Liver (tissue), 9 donors: Measurements from ENCODE around the gene CDH23. TPM values are rescaled to one million over a fixed set of nuclear protein-coding genes. Genes with fewer than 3 reads are reported as not detected.

Experiments
- DNase-seq: peaks from one replicate; pipeline ENCODE4 v3.0.0-alpha.2; 2017; ENCODE audit warnings: low spot score
- H3K27ac ChIP-seq, 2 donors: one replicate each; pipeline ENCODE4 v1.7.0; 2013; ENCODE audit warnings: inconsistent platforms in 2 of 2, low read length in 2 of 2, control low read depth in 1 of 2, low read depth in 1 of 2, mild to moderate bottlenecking in 1 of 2
- H3K27me3 ChIP-seq, 4 donors: one replicate each; pipeline versions ENCODE4 v1.6.1 to v1.7.0; 2013; ENCODE audit warnings: low read length in 3 of 4, inconsistent platforms in 1 of 4, mild to moderate bottlenecking in 1 of 4, moderate library complexity in 1 of 4; ENCODE audit not compliant: control insufficient read depth in 4 of 4, insufficient read depth in 4 of 4
- H3K36me3 ChIP-seq, 4 donors: one replicate each; pipeline versions ENCODE4 v1.6.1 to v1.7.0; 2013; ENCODE audit warnings: low read length in 3 of 4, mild to moderate bottlenecking in 3 of 4, low read depth in 1 of 4, moderate library complexity in 1 of 4; ENCODE audit not compliant: control insufficient read depth in 4 of 4, insufficient read depth in 3 of 4
- H3K4me1 ChIP-seq, 4 donors: one replicate each; pipeline versions ENCODE4 v1.6.1 to v1.7.0; 2013; ENCODE audit warnings: low read length in 3 of 4, mild to moderate bottlenecking in 3 of 4, moderate library complexity in 1 of 4; ENCODE audit not compliant: control insufficient read depth in 4 of 4, insufficient read depth in 4 of 4
- H3K4me3 ChIP-seq, 3 donors: one replicate each; pipeline versions ENCODE4 v1.6.1 to v1.7.0; 2013; ENCODE audit warnings: low read length in 3 of 3, control low read depth in 1 of 3, low read depth in 1 of 3, mild to moderate bottlenecking in 1 of 3
- H3K9ac ChIP-seq, 2 donors: one replicate each; pipeline ENCODE4 v1.7.0; 2013; ENCODE audit warnings: low read length in 2 of 2, mild to moderate bottlenecking in 2 of 2, moderate library complexity in 2 of 2, control low read depth in 1 of 2, low read depth in 1 of 2
- H3K9me3 ChIP-seq, 4 donors: one replicate each; pipeline versions ENCODE4 v1.6.1 to v1.7.0; 2013; ENCODE audit warnings: low read length in 3 of 4; ENCODE audit not compliant: control insufficient read depth in 4 of 4
- ATF3 ChIP-seq: IDR thresholded peaks from 2 replicates; pipeline ENCODE4 v1.6.1; 2016; ENCODE audit warnings: antibody characterized with exemption
- CTCF ChIP-seq: fragments of 150-350 bp; IDR thresholded peaks from 2 replicates; pipeline ENCODE4 v1.5.1; 2017; ENCODE audit warnings: improper control_type of control experiment, low read depth, low read length; ENCODE audit not compliant: missing input control
- EGR1 ChIP-seq, 2 donors: IDR thresholded peaks; 2 replicates each; pipeline ENCODE4 v1.6.1; 2016 to 2018; ENCODE audit warnings: antibody characterized with exemption in 2 of 2, low read depth in 2 of 2
- FOXA1 ChIP-seq: IDR thresholded peaks from 2 replicates; pipeline ENCODE4 v1.6.1; 2016; ENCODE audit warnings: antibody characterized with exemption
- FOXA2 ChIP-seq: IDR thresholded peaks from 2 replicates; pipeline ENCODE4 v1.6.1; 2016; ENCODE audit warnings: antibody characterized with exemption
- GABPA ChIP-seq, 2 donors: IDR thresholded peaks in 1 of 2; conservative IDR thresholded peaks in 1 of 2; 2 replicates each; pipeline ENCODE4 v1.6.1; 2016; ENCODE audit warnings: antibody characterized with exemption in 2 of 2, mild to moderate bottlenecking in 1 of 2, moderate library complexity in 1 of 2
- HNF4A ChIP-seq, 2 donors: conservative IDR thresholded peaks; 2 replicates each; pipeline ENCODE4 v1.6.1; 2016; ENCODE audit warnings: antibody characterized with exemption in 2 of 2, mild to moderate bottlenecking in 2 of 2
- HNF4G ChIP-seq: IDR thresholded peaks from 2 replicates; pipeline ENCODE4 v1.6.1; 2016; ENCODE audit warnings: antibody characterized with exemption
- JUND ChIP-seq, 2 donors: IDR thresholded peaks; 2 replicates each; pipeline ENCODE4 v1.6.1; 2016; ENCODE audit warnings: antibody characterized with exemption in 2 of 2
- NR2F2 ChIP-seq: IDR thresholded peaks from 2 replicates; pipeline ENCODE4 v1.6.1; 2016; ENCODE audit warnings: antibody characterized with exemption
- RAD21 ChIP-seq, 2 donors: IDR thresholded peaks; 2 replicates each; pipeline ENCODE4 v1.6.1; 2016; ENCODE audit warnings: antibody characterized with exemption in 2 of 2, mild to moderate bottlenecking in 2 of 2
- RXRA ChIP-seq, 2 donors: IDR thresholded peaks; 2 replicates each; pipeline ENCODE4 v1.6.1; 2017 to 2018; ENCODE audit warnings: antibody characterized with exemption in 2 of 2, mild to moderate bottlenecking in 1 of 2
- SP1 ChIP-seq: IDR thresholded peaks from 2 replicates; pipeline ENCODE4 v1.6.1; 2018; ENCODE audit warnings: antibody characterized with exemption, mild to moderate bottlenecking
- TAF1 ChIP-seq: conservative IDR thresholded peaks from 2 replicates; pipeline ENCODE4 v1.6.1; 2016; ENCODE audit warnings: antibody characterized with exemption, mild to moderate bottlenecking
- YY1 ChIP-seq: IDR thresholded peaks from 2 replicates; pipeline ENCODE4 v1.6.1; 2016; ENCODE audit warnings: antibody characterized with exemption, mild to moderate bottlenecking
- WGBS: extraction: QIAGEN DNeasy Blood & Tissue Kit; methylation state at CpG from one replicate; pipeline ENCODE4 v1.1.7; 2013; 5-methylcytosine and 5-hydroxymethylcytosine counted together
- polyA plus RNA-seq, 2 donors: library from polyadenylated mRNA; stranded (reverse) in 1 of 2; unstranded in 1 of 2; fragments of 200-250 nt in 1 of 2; fragments of >200 nt in 1 of 2; fragmentation: Nextera tagmentation in 1 of 2; extraction: Ambion mirVana in 1 of 2; gene quantifications; one replicate each; pipeline versions ENCODE4 v1.2.1 to v1.2.3, GENCODE V29; 2013 to 2015
- total RNA-seq, 2 donors: library from RNA; depleted of rRNA; stranded (reverse); fragments of >200 nt; gene quantifications; one replicate each; pipeline ENCODE4 v1.2.3, GENCODE V29; 2014
- TF ChIP-seq, protein P1 (sequence below): IDR thresholded peaks from 2 replicates; pipeline ENCODE4 v1.6.1; 2016; ENCODE audit warnings: antibody characterized with exemption, mild to moderate bottlenecking
- TF ChIP-seq, protein P2 (sequence below): IDR thresholded peaks from 2 replicates; pipeline ENCODE4 v1.6.1; 2016; ENCODE audit warnings: antibody characterized with exemption
- donor health status: healthy.
- donor health status: healthy.
- donor health status: healthy.
- donor health status: healthy.
- donor health status: healthy.

CDH23 gene
- total and polyA plus RNA-seq, 4 donors, result 1.5 to 4.7 (median 3.4) TPM

DNA sequence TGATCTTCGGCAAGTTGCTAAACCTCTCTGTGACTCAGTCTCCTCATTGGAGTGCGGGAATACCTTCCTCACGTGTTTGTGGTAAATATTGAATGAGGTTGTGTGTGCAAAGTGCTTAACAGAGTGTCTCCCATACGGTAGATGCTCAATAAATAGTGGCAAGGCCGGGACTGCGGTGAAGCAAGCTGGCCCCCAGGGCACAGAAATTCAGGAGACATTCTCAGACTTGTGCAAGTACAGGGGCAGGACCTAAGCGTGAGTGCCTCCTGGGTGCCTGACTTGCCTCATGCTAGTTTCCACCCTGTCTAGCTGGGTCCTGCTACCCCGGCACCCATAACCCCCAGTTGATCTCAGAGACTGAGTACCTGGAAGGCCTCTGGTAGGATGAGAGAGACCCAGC, 97.8 kb downstream of the CDH23 start:
- no peaks in the 10 kb centered on the region for H3K4me1 ChIP-seq
- no peak overlapping the region for H3K9ac ChIP-seq
- H3K27ac ChIP-seq, result no peak overlapping the region
- no peaks in the 10 kb centered on the region for H3K27me3 ChIP-seq
- DNase-seq, result no peak
- TF ChIP-seq RXRA (IDR thresholded peaks at IDR 0.05) (no peak), ATF3 (no peak), EGR1 (IDR thresholded peaks at IDR 0.05; ENCODE audit: low read depth in 2 of 2) (no peak), CTCF (no peak), HNF4A (conservative IDR thresholded peaks at IDR 0.05) (no peak), TAF1 (no peak), FOXA1 (no peak), FOXA2 (no peak), GABPA (IDR thresholded peaks at IDR 0.05 in 1 of 2, conservative IDR thresholded peaks at IDR 0.05 in 1 of 2) (no peak), JUND (IDR thresholded peaks at IDR 0.05) (no peak), SP1 (no peak), HNF4G (no peak)
- no peaks in the 10 kb centered on the region for H3K36me3 ChIP-seq
- H3K9me3 ChIP-seq, result no peaks in the 10 kb centered on the region
- no peak overlapping the region for H3K4me3 ChIP-seq
- 97% methylated on average over 8 of the region's 8 CpGs for WGBS

- no peaks in the 10 kb centered on the region for H3K4me1 ChIP-seq
- no peaks in the 10 kb centered on the region for H3K27me3 ChIP-seq
- TF ChIP-seq YY1, result no peak
- TF ChIP-seq, protein P1, sequence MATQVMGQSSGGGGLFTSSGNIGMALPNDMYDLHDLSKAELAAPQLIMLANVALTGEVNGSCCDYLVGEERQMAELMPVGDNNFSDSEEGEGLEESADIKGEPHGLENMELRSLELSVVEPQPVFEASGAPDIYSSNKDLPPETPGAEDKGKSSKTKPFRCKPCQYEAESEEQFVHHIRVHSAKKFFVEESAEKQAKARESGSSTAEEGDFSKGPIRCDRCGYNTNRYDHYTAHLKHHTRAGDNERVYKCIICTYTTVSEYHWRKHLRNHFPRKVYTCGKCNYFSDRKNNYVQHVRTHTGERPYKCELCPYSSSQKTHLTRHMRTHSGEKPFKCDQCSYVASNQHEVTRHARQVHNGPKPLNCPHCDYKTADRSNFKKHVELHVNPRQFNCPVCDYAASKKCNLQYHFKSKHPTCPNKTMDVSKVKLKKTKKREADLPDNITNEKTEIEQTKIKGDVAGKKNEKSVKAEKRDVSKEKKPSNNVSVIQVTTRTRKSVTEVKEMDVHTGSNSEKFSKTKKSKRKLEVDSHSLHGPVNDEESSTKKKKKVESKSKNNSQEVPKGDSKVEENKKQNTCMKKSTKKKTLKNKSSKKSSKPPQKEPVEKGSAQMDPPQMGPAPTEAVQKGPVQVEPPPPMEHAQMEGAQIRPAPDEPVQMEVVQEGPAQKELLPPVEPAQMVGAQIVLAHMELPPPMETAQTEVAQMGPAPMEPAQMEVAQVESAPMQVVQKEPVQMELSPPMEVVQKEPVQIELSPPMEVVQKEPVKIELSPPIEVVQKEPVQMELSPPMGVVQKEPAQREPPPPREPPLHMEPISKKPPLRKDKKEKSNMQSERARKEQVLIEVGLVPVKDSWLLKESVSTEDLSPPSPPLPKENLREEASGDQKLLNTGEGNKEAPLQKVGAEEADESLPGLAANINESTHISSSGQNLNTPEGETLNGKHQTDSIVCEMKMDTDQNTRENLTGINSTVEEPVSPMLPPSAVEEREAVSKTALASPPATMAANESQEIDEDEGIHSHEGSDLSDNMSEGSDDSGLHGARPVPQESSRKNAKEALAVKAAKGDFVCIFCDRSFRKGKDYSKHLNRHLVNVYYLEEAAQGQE, result no peak
- TF ChIP-seq GABPA (IDR thresholded peaks at IDR 0.05 in 1 of 2, conservative IDR thresholded peaks at IDR 0.05 in 1 of 2), result no peak
- TF ChIP-seq FOXA1, result no peak
- no peak for TF ChIP-seq ATF3
- TF ChIP-seq RXRA (IDR thresholded peaks at IDR 0.05), result no peak
- TF ChIP-seq SP1, result no peak
- no peak for TF ChIP-seq CTCF
- no peak for TF ChIP-seq RAD21 (IDR thresholded peaks at IDR 0.05)
- TF ChIP-seq HNF4G, result no peak
- no peak for TF ChIP-seq NR2F2
- TF ChIP-seq JUND (IDR thresholded peaks at IDR 0.05), result no peak
- no peak for TF ChIP-seq TAF1
- TF ChIP-seq, protein P2, sequence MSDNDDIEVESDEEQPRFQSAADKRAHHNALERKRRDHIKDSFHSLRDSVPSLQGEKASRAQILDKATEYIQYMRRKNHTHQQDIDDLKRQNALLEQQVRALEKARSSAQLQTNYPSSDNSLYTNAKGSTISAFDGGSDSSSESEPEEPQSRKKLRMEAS, result no peak
- DNase-seq, result no peak
- 81% methylated on average over 9 of the region's 9 CpGs for WGBS
- no peaks in the 10 kb centered on the region for H3K9me3 ChIP-seq
- H3K36me3 ChIP-seq, result no peaks in the 10 kb centered on the region
- no peak overlapping the region for H3K27ac ChIP-seq
- H3K9ac ChIP-seq, result no peak overlapping the region
- H3K4me3 ChIP-seq, result no peak overlapping the region
Observed at GRCh38 chr10:71494980-71495381, 98.3 kb downstream of the CDH23 start.
